ENCODE data around the gene CHADL.

CHADL gene

GRCh38 chr22:41256254-41257253 lies 15.8 kb upstream of the CHADL start:
- no peak for DNase-seq (ENCODE audit: low spot score)

GRCh38 chr22:41254230-41254629 lies 13.5 kb upstream of the CHADL start:
- no peak for DNase-seq (ENCODE audit: low spot score)

- DNase-seq (ENCODE audit: low spot score): no peak
Measured at GRCh38 chr22:41252365-41252764, 11.6 kb upstream of the CHADL start.

GRCh38 chr22:41250127-41250526 lies 9.4 kb upstream of the CHADL start:
- DNase-seq (ENCODE audit: low spot score): no peak

- DNase-seq (ENCODE audit: low spot score): no peak
Measured at GRCh38 chr22:41249442-41249841, 8.7 kb upstream of the CHADL start.

- DNase-seq (ENCODE audit: low spot score): no peak
Measured at GRCh38 chr22:41248758-41249157, 8.0 kb upstream of the CHADL start.

- no peak for DNase-seq (ENCODE audit: low spot score)
Measured at GRCh38 chr22:41248314-41248713, 7.6 kb upstream of the CHADL start.

GRCh38 chr22:41247703-41248102 lies 7.0 kb upstream of the CHADL start:
- DNase-seq (ENCODE audit: low spot score): no peak

GRCh38 chr22:41245917-41246499 lies 5.3 kb upstream of the CHADL start:
- no peak for DNase-seq (ENCODE audit: low spot score)

- no peak for DNase-seq (ENCODE audit: low spot score)
Measured at GRCh38 chr22:41243361-41243760, 2.6 kb upstream of the CHADL start.

GRCh38 chr22:41242396-41243117 lies 1.8 kb upstream of the CHADL start:
- no peak for DNase-seq (ENCODE audit: low spot score)

GRCh38 chr22:41241133-41241676 lies 474 bp upstream of the CHADL start:
- DNase-seq (ENCODE audit: low spot score): no peak

- no peak for DNase-seq (ENCODE audit: low spot score)
Measured at GRCh38 chr22:41239443-41240128, 1.1 kb downstream of the CHADL start.

- no peak for DNase-seq (ENCODE audit: low spot score)
Measured at GRCh38 chr22:41238570-41239442, 1.9 kb downstream of the CHADL start.

- DNase-seq (ENCODE audit: low spot score): peak; percentile 43
Measured at GRCh38 chr22:41237707-41238569, 2.8 kb downstream of the CHADL start.

- DNase-seq (ENCODE audit: low spot score): no peak
Measured at GRCh38 chr22:41237036-41237706, 3.6 kb downstream of the CHADL start.

GRCh38 chr22:41234815-41235695 lies 5.7 kb downstream of the CHADL start:
- no peak for DNase-seq (ENCODE audit: low spot score)

GRCh38 chr22:41231369-41231768 lies 9.4 kb downstream of the CHADL start:
- DNase-seq (ENCODE audit: low spot score): no peak
